HG02840 (cell line): Measurements from ENCODE around the gene BCL2L13.
"Not testable (repeated sequence)": the region's sequence is repeated elsewhere in the genome, so short reads cannot be mapped to it uniquely, and the experiment has no call there.

Experiments
- ATAC-seq: cut with Tn5 transposase; IDR thresholded peaks from one replicate; pipeline ENCODE4 v1.9.1; 2021; ENCODE audit warnings: mild to moderate bottlenecking, moderate library complexity, moderate number of reproducible peaks; ENCODE audit not compliant: unreplicated experiment, low FRiP score

BCL2L13 gene

GRCh38 chr22:17751596-17751995 lies 113.0 kb downstream of the BCL2L13 start:
- no peak for ATAC-seq

DNA sequence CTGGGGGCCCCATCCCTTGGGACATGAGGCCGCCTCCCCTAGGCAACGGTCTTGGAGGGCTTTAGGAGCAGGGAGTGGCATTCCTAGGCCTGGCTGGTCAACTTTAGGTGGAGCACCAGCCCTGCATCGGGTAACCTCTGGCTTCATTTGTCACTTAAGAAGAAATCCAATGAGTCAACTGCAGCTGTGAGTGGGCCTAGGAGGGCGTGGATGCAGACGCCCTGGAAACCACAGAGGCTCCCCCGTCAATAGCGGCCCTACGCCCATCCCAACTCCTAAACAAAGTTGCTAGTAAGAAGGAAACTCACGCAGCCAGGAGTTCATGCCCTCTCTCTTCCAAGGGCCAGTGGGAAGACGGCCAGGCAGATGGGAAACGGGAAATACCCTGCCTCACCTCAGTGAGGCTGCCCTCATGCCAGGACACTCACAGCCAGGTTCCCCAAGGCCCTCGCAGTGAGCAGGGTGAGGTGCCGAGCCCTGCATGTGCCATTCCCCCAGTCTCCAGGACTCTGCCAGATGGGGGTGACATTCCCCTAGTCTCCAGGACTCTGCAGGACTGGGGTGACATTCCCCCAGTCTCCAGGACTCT lies 114.9 kb downstream of the BCL2L13 start:
- no peak for ATAC-seq

GRCh38 chr22:17754233-17754925 lies 115.8 kb downstream of the BCL2L13 start:
- no peak for ATAC-seq

DNA sequence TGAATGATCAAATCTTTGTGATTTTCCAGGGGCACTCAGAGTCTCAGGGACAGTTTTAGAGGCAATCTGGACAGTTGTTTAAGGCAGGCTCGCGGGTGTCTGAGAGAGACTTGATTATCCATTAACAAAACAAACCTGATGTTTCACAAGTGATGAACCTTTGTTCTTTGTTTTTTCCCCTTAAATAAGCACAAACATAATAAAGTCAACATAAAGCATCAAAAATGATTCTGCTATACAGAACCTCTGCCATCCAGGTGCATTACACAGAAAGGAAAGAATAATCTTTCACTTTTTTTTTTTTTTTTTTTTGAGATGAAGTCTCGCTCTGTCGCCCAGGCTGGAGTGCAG lies 122.6 kb downstream of the BCL2L13 start:
- no peak for ATAC-seq

- not testable (repeated sequence) for ATAC-seq
These were observed 124.9 kb downstream of the BCL2L13 start for GRCh38 chr22:17763442-17763841.

DNA sequence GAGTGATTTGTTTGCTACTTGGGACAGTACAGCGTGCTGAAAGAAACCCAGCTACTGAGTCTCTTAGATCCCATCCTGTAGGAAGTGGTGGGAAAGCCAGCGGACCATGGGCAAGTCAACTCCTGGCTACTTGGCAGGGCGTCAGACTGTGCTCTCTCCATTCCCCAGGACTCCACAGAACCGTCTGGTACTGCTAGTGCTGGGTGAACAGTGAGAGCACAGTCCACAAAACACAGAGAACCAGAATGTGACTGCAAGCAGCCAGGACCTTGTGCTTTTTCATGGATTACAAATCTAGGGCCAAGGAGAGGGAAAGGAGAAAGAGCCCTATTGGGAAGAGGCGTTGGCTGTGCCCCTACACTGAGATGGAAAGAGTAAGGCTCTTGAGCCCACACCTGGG lies 125.5 kb downstream of the BCL2L13 start:
- no peak for ATAC-seq

GRCh38 chr22:17764852-17765251 lies 126.3 kb downstream of the BCL2L13 start:
- ATAC-seq: not testable (repeated sequence)

- peak; percentile 52 for ATAC-seq
These were observed 128.9 kb downstream of the BCL2L13 start for GRCh38 chr22:17767233-17768065.

DNA sequence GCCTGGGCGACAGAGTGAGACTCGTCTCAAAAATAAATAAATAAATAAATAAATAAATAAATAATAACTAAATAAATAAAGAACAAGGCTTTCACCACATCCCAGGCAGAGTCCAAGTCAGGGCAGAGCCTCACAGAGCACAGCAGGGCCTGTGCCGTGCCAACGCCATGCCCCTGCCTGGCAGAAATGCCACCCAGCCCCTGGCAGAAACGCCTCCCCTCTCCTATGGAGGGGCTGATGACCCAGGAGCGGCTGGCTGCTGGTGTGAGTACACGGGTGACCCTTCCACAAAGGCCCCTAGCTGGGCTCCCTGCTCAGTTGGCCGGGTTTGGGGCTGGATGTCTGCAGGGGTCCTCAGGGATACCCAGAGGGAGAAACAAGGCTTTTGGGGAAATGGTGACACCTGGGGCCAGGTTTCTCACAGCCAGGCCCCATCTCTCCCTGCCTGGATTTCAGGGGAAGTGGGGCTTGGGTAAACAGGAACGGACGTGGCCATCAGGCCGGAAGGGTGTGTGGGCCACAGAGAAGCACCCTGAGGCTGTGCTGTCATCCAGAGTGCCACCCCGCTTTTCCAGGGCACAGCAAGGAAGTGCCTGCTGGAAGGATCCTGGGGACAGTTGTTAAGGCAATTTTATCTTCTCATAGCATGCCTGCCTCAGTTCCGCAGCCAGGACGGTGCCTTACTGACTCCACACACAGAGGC lies 130.6 kb downstream of the BCL2L13 start:
- no peak for ATAC-seq

GRCh38 chr22:17769716-17770082 lies 131.1 kb downstream of the BCL2L13 start:
- no peak for ATAC-seq

DNA sequence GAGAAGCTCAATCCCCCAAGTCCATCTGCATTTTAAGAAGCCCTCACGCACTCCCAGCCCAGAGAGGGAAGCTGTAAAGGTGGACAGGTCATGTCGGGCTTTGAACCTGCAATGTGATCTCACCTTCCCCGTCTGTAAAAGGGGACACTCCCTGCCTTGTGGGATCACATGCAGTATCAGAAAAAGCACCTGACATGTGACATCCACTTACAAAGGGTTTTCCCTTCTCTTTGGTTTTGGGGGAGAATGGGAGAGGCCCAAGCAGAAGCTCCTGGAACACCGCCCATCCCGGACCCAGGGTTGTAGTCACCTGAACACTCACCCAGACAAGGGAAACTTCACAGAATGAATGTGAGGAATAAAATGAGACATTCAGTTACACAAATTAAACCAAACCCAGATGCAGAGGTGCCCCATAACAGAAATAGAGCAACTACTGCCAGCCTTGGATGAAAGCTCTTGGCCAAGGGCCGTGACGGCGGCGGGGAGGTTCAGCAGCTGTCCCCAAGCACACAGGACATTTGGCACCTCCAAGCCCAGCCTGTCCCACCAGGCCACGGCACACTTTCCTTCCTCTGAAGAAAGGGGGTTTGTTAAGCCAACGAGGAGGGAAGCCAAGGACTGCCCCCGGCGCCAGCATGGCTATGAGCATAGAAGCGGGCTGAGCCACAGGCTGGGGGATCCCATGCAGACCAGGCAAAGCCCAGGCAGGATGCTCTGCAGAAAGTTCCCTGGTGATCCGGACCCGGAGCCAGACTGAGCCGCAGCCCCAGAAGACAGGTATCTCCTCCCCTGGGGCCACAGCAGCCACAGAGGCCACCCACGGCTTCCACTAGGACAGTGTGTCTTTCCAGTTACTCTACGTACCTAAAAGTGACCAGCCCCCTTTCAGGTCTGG lies 131.9 kb downstream of the BCL2L13 start:
- ATAC-seq: no peak

DNA sequence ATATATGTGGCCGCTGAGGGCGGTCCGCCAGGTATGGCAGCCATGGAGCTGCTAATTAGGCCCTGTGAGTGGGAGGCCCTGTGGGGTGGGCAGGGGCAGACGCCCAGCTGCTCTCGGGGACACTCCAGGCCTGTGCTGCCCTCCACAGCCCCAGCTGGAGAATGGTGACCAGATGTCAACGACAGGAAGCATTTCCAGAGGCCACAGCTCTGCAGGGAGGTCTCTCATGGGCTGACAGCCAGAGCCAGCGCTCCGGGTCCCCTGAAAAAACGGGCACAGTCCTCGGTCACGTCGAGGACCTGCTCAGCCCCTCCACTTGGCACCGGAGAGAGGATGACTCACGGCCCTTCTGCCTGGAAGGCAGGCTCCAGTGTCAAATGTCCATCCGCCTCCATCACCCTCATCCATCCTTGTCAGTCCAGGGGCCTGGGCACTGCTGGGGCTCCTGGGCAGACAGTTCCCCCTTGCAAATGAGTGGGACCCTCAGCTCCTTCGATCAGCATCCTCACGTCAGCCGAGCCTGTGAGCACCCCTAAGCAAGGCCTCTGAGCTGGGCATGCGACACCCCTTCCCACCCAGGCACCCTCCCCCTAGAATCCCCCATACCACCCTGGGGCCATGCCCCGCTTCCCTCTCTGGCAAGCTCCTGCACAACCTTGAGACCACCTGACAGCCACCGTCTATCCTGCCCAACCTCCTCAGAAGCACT lies 133.8 kb downstream of the BCL2L13 start:
- no peak for ATAC-seq

- ATAC-seq: no peak
These were observed 134.5 kb downstream of the BCL2L13 start for GRCh38 chr22:17772958-17773605.

- no peak for ATAC-seq
These were observed 135.1 kb downstream of the BCL2L13 start for GRCh38 chr22:17773606-17774205.

GRCh38 chr22:17774206-17774925 lies 135.8 kb downstream of the BCL2L13 start, which contains the start of gene BID:
TSS of gene BID (minus strand) at chr22:17774469. CDS start at chr22:17750116, 24,353 bp downstream.
- no peak for ATAC-seq

GRCh38 chr22:17774926-17775685 lies 136.5 kb downstream of the BCL2L13 start:
- no peak for ATAC-seq
